ENCODE data around the gene TEX53. TPM values are rescaled to one million over a fixed set of nuclear protein-coding genes. Genes with fewer than 3 reads are reported as not detected.
A peak's percentile ranks its signal among the peaks of the same experiment; 100 is the strongest.

TEX53 gene
- total RNA-seq, 1 experiment from 2014 or later = not detected

DNA sequence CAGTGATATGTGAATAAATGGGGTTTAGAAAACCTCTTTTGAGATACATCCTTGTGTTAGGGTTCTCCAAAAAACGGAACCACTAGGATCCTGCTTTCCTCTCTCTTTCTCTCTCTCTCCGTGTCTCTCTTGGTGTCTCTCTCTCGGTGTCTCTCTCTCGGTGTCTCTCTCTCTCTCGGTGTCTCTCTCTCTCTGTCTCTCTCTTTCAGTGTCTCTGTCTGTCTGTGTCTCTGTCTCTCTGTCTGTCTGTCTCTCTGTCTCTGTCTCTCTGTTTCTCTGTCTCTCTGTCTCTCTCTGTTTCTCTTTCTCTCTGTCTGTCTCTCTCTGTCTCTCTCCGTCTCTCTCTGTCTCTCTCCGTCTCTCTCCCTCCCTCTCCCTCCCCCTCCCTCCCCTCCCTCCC lies 32.2 kb upstream of the TEX53 start:
- Mint-ChIP-seq H3K4me3 (ENCODE audit: low read depth, unreplicated experiment) (no peak overlapping the region), H3K27ac (ENCODE audit: unreplicated experiment) (peak overlapping the region; percentile 27), H3K27me3 (ENCODE audit: unreplicated experiment) (peaks cover 12% of the 10 kb centered on the region), H3K9me3 (ENCODE audit: low read depth, unreplicated experiment) (peaks cover 2% of the 10 kb centered on the region), H3K36me3 (ENCODE audit: insufficient read depth, unreplicated experiment) (no peaks in the 10 kb centered on the region), H3K4me1 (ENCODE audit: low read depth, unreplicated experiment) (peaks cover 34% of the 10 kb centered on the region)
- CTCF ChIA-PET = no interaction called here
- no peak for DNase-seq
- no TSS peak for BruUV-seq (replicated peaks)
- no peak for TF ChIP-seq CTCF (IDR thresholded peaks at IDR 0.05; ENCODE audit: unreplicated experiment)
- intact Hi-C loops (cut with micrococcal nuclease; ENCODE audit: unreplicated experiment) = loop anchor here (5.0 kb wide), 1 partner anchor 87 kb away; no protein-coding TSS in a partner anchor

GRCh38 chr9:114688909-114689610 lies 31.5 kb upstream of the TEX53 start:
- intact Hi-C loops (cut with micrococcal nuclease; ENCODE audit: unreplicated experiment) = no loop called here
- no peak for TF ChIP-seq CTCF (IDR thresholded peaks at IDR 0.05; ENCODE audit: unreplicated experiment)
- Mint-ChIP-seq H3K9me3 (ENCODE audit: low read depth, unreplicated experiment) (peaks cover 2% of the 10 kb centered on the region), H3K36me3 (ENCODE audit: insufficient read depth, unreplicated experiment) (no peaks in the 10 kb centered on the region), H3K4me3 (ENCODE audit: low read depth, unreplicated experiment) (no peak overlapping the region), H3K27me3 (ENCODE audit: unreplicated experiment) (peaks cover 12% of the 10 kb centered on the region), H3K27ac (ENCODE audit: unreplicated experiment) (no peak overlapping the region), H3K4me1 (ENCODE audit: low read depth, unreplicated experiment) (peaks cover 28% of the 10 kb centered on the region)
- no TSS peak for BruUV-seq (replicated peaks)
- CTCF ChIA-PET = no interaction called here
- no peak for DNase-seq

- no peak overlapping the region for H3K27ac Mint-ChIP-seq (ENCODE audit: unreplicated experiment)
- H3K9me3 Mint-ChIP-seq (ENCODE audit: low read depth, unreplicated experiment) = peaks cover 2% of the 10 kb centered on the region
- CTCF ChIA-PET = interaction anchor here (0.6 kb wide), 1 partner anchor 10 kb away, joined by 3 read pairs; no protein-coding TSS in a partner anchor
- DNase-seq = no peak
- no peak overlapping the region for H3K4me3 Mint-ChIP-seq (ENCODE audit: low read depth, unreplicated experiment)
- H3K4me1 Mint-ChIP-seq (ENCODE audit: low read depth, unreplicated experiment) = peaks cover 25% of the 10 kb centered on the region
- H3K27me3 Mint-ChIP-seq (ENCODE audit: unreplicated experiment) = peaks cover 12% of the 10 kb centered on the region
- no TSS peak for BruUV-seq (replicated peaks)
- intact Hi-C loops (cut with micrococcal nuclease; ENCODE audit: unreplicated experiment) = no loop called here
- no peaks in the 10 kb centered on the region for H3K36me3 Mint-ChIP-seq (ENCODE audit: insufficient read depth, unreplicated experiment)
- no peak for TF ChIP-seq CTCF (IDR thresholded peaks at IDR 0.05; ENCODE audit: unreplicated experiment)
Measured at GRCh38 chr9:114688379-114688778, 30.8 kb upstream of the TEX53 start.

DNA sequence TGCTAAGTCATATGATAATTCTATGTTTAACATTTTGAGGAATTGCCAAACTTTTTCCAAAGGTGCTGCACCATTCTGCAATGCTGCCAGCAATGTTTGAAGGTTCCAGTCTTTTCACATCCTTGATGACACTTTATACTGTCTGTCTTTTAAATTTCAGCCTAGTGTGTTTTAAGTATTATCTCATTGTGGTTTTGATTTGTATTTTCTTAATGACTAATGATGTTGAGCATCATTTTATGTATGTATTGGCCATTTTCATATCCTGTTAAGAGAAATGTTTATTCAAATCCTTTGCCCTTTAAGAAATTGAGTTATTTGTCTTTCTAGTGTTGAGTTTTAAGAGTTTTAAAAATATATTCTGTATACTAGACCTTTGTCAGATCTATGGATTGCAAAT lies 29.4 kb upstream of the TEX53 start:
- peaks cover 12% of the 10 kb centered on the region for H3K27me3 Mint-ChIP-seq (ENCODE audit: unreplicated experiment)
- peaks cover 25% of the 10 kb centered on the region for H3K4me1 Mint-ChIP-seq (ENCODE audit: low read depth, unreplicated experiment)
- peaks cover 2% of the 10 kb centered on the region for H3K9me3 Mint-ChIP-seq (ENCODE audit: low read depth, unreplicated experiment)
- BruUV-seq (replicated peaks) = no TSS peak
- no peaks in the 10 kb centered on the region for H3K36me3 Mint-ChIP-seq (ENCODE audit: insufficient read depth, unreplicated experiment)
- CTCF ChIA-PET = no interaction called here
- intact Hi-C loops (cut with micrococcal nuclease; ENCODE audit: unreplicated experiment) = no loop called here
- no peak overlapping the region for H3K27ac Mint-ChIP-seq (ENCODE audit: unreplicated experiment)
- no peak for TF ChIP-seq CTCF (IDR thresholded peaks at IDR 0.05; ENCODE audit: unreplicated experiment)
- no peak for DNase-seq
- no peak overlapping the region for H3K4me3 Mint-ChIP-seq (ENCODE audit: low read depth, unreplicated experiment)
